Neural cell (in vitro differentiated cells): Measurements from ENCODE around the gene ZNF750. TPM values are rescaled to one million over a fixed set of nuclear protein-coding genes. Genes with fewer than 3 reads are reported as not detected.

ENCODE experiments used
- H2AFZ ChIP-seq: fragments of 200-600, 300-800 bp; sonication (generic), shearing (Covaris generic); 2 replicates; pipeline ENCODE4 v1.6.0; 2014; ENCODE audit warnings: low read depth, mild to moderate bottlenecking, antibody characterized with exemption, low read length, moderate library complexity
- H3F3A ChIP-seq: fragments of 200-600 bp; shearing (Covaris generic); 2 replicates; pipeline ENCODE4 v1.6.1; 2016; ENCODE audit warnings: mild to moderate bottlenecking, moderate library complexity, mixed read lengths, antibody characterized with exemption, low read length; ENCODE audit not compliant: insufficient read depth, poor library complexity, severe bottlenecking
- H3K27ac ChIP-seq: fragments of 200-600, 300-800 bp; sonication (generic), shearing (Covaris generic); 2 replicates; pipeline ENCODE4 v1.5.1; 2014; ENCODE audit warnings: mild to moderate bottlenecking, low read length, moderate library complexity
- H3K27me3 ChIP-seq: fragments of 300-800, 200-600 bp; sonication (generic), shearing (Covaris generic); 2 replicates; pipeline ENCODE4 v1.6.0; 2014; ENCODE audit warnings: mild to moderate bottlenecking, low read depth, low read length, moderate library complexity; ENCODE audit not compliant: insufficient read depth
- H3K36me3 ChIP-seq: fragments of 300-800, 200-600 bp; sonication (generic), shearing (Covaris generic); 2 replicates; pipeline ENCODE4 v1.5.1; 2014; ENCODE audit warnings: mild to moderate bottlenecking, antibody characterized with exemption, low read length, moderate library complexity; ENCODE audit not compliant: insufficient read depth
- H3K4me2 ChIP-seq: fragments of 300-800, 200-600 bp; sonication (generic), shearing (Covaris generic); 2 replicates; pipeline ENCODE4 v1.6.0; 2014; ENCODE audit warnings: mild to moderate bottlenecking, low read length
- H3K4me3 ChIP-seq: fragments of 300-800, 200-600 bp; sonication (generic), shearing (Covaris generic); 2 replicates; pipeline ENCODE4 v1.5.1; 2014; ENCODE audit warnings: mild to moderate bottlenecking, low read length, moderate library complexity
- H3K79me2 ChIP-seq: fragments of 200-600 bp; shearing (Covaris generic); replicated peaks from 2 replicates; pipeline ENCODE4 v1.6.0; 2014; ENCODE audit warnings: mild to moderate bottlenecking, low read length, moderate library complexity; ENCODE audit not compliant: insufficient read depth
- H3K9ac ChIP-seq: fragments of 300-800, 200-600 bp; sonication (generic), shearing (Covaris generic); 2 replicates; pipeline ENCODE4 v1.6.1; 2016; ENCODE audit warnings: mild to moderate bottlenecking, low read length, mixed read lengths
- H3K9me2 ChIP-seq: fragments of 200-600 bp; shearing (Covaris generic); 2 replicates; pipeline ENCODE4 v1.6.1; 2016; ENCODE audit warnings: mild to moderate bottlenecking, low read length, mixed read lengths; ENCODE audit not compliant: insufficient read depth
- H3K9me3 ChIP-seq: fragments of 200-600, 300-800 bp; sonication (generic), shearing (Covaris generic); 2 replicates; pipeline ENCODE4 v1.6.1; 2016; ENCODE audit warnings: mild to moderate bottlenecking, mixed run types, low read length, moderate library complexity, mixed read lengths
- H4K20me1 ChIP-seq: fragments of 200-600 bp; shearing (Covaris generic); 2 replicates; pipeline ENCODE4 v1.6.1; 2016; ENCODE audit warnings: mild to moderate bottlenecking, mixed run types; ENCODE audit not compliant: insufficient read depth
- CTCF ChIP-seq: fragments of 450-650 bp; IDR thresholded peaks from 2 replicates; pipeline ENCODE4 v1.5.1; 2014; ENCODE audit warnings: antibody characterized with exemption, mild to moderate bottlenecking, moderate library complexity; ENCODE audit not compliant: poor library complexity, severe bottlenecking
- EP300 ChIP-seq: fragments of 450-650 bp; conservative IDR thresholded peaks from 2 replicates; pipeline ENCODE4 v1.6.1; 2014; ENCODE audit warnings: antibody characterized with exemption, mild to moderate bottlenecking, moderate library complexity; ENCODE audit not compliant: poor library complexity, severe bottlenecking
- EZH2 ChIP-seq: fragments of 200-600, 300-800 bp; shearing (Covaris generic), sonication (generic); IDR thresholded peaks from 2 replicates; pipeline ENCODE4 v1.6.1; 2014; ENCODE audit warnings: antibody characterized with exemption, low read length, borderline replicate concordance, mild to moderate bottlenecking; ENCODE audit not compliant: insufficient read depth, poor library complexity, severe bottlenecking
- MXI1 ChIP-seq: fragments of 450-650 bp; conservative IDR thresholded peaks from 2 replicates; pipeline ENCODE4 v1.6.1; 2014; ENCODE audit warnings: antibody characterized with exemption, mild to moderate bottlenecking; ENCODE audit not compliant: poor library complexity, severe bottlenecking
- POLR2AphosphoS5 ChIP-seq: IDR thresholded peaks from 2 replicates; pipeline ENCODE4 v1.6.1; 2012
- RAD21 ChIP-seq: fragments of 450-650 bp; conservative IDR thresholded peaks from 2 replicates; pipeline ENCODE4 v1.6.1; 2014; ENCODE audit warnings: antibody characterized with exemption, mild to moderate bottlenecking, moderate library complexity
- REST ChIP-seq: IDR thresholded peaks from 2 replicates; pipeline ENCODE4 v1.6.1; 2012; ENCODE audit warnings: borderline replicate concordance
- SMC3 ChIP-seq: fragments of 450-650 bp; conservative IDR thresholded peaks from 2 replicates; pipeline ENCODE4 v1.6.1; 2014; ENCODE audit warnings: antibody characterized with exemption, mild to moderate bottlenecking, moderate library complexity; ENCODE audit not compliant: poor library complexity
- TAF1 ChIP-seq: IDR thresholded peaks from 2 replicates; pipeline ENCODE4 v1.6.1; 2012; ENCODE audit warnings: low read depth
- polyA plus RNA-seq: library from polyadenylated mRNA; depleted of rRNA; stranded (reverse); fragments of >200 nt; gene quantifications from 2 replicates; pipeline ENCODE4 v1.2.3, GENCODE V29; 2014

ZNF750 gene
- polyA plus RNA-seq, 1 donor from 2014 or later, result not detected

GRCh38 chr17:82882715-82883418 lies 43.0 kb upstream of the ZNF750 start:
- Histone ChIP-seq H3F3A (no peaks in the 10 kb centered on the region), H2AFZ (no peak overlapping the region), H3K4me2 (no peak overlapping the region), H4K20me1 (no peaks in the 10 kb centered on the region), H3K9ac (no peak overlapping the region), H3K27me3 (no peaks in the 10 kb centered on the region), H3K27ac (no peak overlapping the region), H3K9me3 (no peaks in the 10 kb centered on the region), H3K36me3 (no peaks in the 10 kb centered on the region), H3K9me2 (no peaks in the 10 kb centered on the region), H3K4me3 (no peak overlapping the region), H3K79me2 (no peaks in the 10 kb centered on the region)
- TF ChIP-seq REST (no peak), EZH2 (no peak), POLR2AphosphoS5 (no peak), RAD21 (no peak), MXI1 (no peak), EP300 (no peak), SMC3 (no peak), TAF1 (no peak), CTCF (no peak)

- Histone ChIP-seq H3K9me2 (no peaks in the 10 kb centered on the region), H3K9me3 (no peaks in the 10 kb centered on the region), H3K9ac (no peak overlapping the region), H3K27me3 (no peaks in the 10 kb centered on the region), H3K36me3 (no peaks in the 10 kb centered on the region), H2AFZ (no peak overlapping the region), H3K4me2 (no peak overlapping the region), H3F3A (no peaks in the 10 kb centered on the region), H3K79me2 (no peaks in the 10 kb centered on the region), H3K27ac (no peak overlapping the region), H3K4me3 (no peak overlapping the region), H4K20me1 (no peaks in the 10 kb centered on the region)
- TF ChIP-seq EP300 (no peak), SMC3 (no peak), TAF1 (no peak), EZH2 (no peak), CTCF (no peak), POLR2AphosphoS5 (no peak), REST (no peak), MXI1 (no peak)
These were observed 42.3 kb upstream of the ZNF750 start for GRCh38 chr17:82881900-82882714.
